B cell (primary cell): Measurements from ENCODE around the gene OXSR1. TPM values are rescaled to one million over a fixed set of nuclear protein-coding genes. Genes with fewer than 3 reads are reported as not detected.

Experiments used
- ATAC-seq: fragments of 200-7000 bp; cut with Tn5 transposase; one replicate; pipeline ENCODE4 v1.10.0; 2021; ENCODE audit warnings: low read depth, mild to moderate bottlenecking, moderate number of reproducible peaks, moderate library complexity
- CTCF ChIA-PET: fragments of 350-600 bp; sonication (Branson Sonifier 250); formaldehyde crosslinking; loops from one replicate; lab custom pipeline; 2021; ENCODE audit warnings: antibody characterized with exemption, inconsistent platforms; lab: Charles Lee
- POLR2A ChIA-PET: fragments of 350-600 bp; sonication (Branson Sonifier 250); formaldehyde crosslinking; loops from one replicate; lab custom pipeline; 2021; ENCODE audit warnings: antibody characterized with exemption; lab: Charles Lee
- DNase-seq: peaks from one replicate; pipeline ENCODE4 v3.0.0; 2013
- H2AFZ ChIP-seq: 2 replicates; pipeline ENCODE4 v1.6.1; 2012; ENCODE audit warnings: mild to moderate bottlenecking, low read depth, low read length; ENCODE audit not compliant: insufficient read depth, poor library complexity, severe bottlenecking
- H3K27ac ChIP-seq, 2 donors: 1 replicate in 1 of 2; 2 replicates in 1 of 2; pipeline ENCODE4 v1.5.1; 2012 to 2013; ENCODE audit warnings: low read length in 2 of 2, mild to moderate bottlenecking in 2 of 2, moderate library complexity in 1 of 2
- H3K27me3 ChIP-seq, 4 experiments: fragments of 200-600 bp in 1 of 4; sonication (generic) in 1 of 4; replicated peaks in 1 of 4; 1 replicate in 2 of 4; 2 replicates in 2 of 4; pipeline versions ENCODE4 v1.6.1 to v1.7.0; 2013 to 2016; ENCODE audit warnings: low read length in 3 of 4, mild to moderate bottlenecking in 2 of 4, mixed read lengths in 1 of 4, moderate library complexity in 1 of 4; ENCODE audit not compliant: insufficient read depth in 4 of 4, control insufficient read depth in 3 of 4; ENCODE audit errors: control extremely low read depth in 1 of 4
- H3K36me3 ChIP-seq, 2 experiments: replicated peaks in 1 of 2; 1 replicate in 1 of 2; 2 replicates in 1 of 2; pipeline versions ENCODE4 v1.6.1 to v1.7.1; 2013; ENCODE audit warnings: low read length in 1 of 2; ENCODE audit not compliant: insufficient read depth in 2 of 2, control insufficient read depth in 1 of 2; ENCODE audit errors: control extremely low read depth in 1 of 2, extremely low read depth in 1 of 2
- H3K4me1 ChIP-seq, 2 donors: fragments of 200-600 bp in 1 of 2; sonication (generic) in 1 of 2; 1 replicate in 1 of 2; 2 replicates in 1 of 2; pipeline versions ENCODE4 v1.5.1 to v1.6.1; 2013 to 2017; ENCODE audit warnings: low read length in 2 of 2; ENCODE audit not compliant: control insufficient read depth in 2 of 2, insufficient read depth in 2 of 2
- H3K4me2 ChIP-seq: replicated peaks from 2 replicates; pipeline ENCODE3; 2012; ENCODE audit warnings: mild to moderate bottlenecking, low read depth, low read length; ENCODE audit not compliant: poor library complexity, severe bottlenecking
- H3K4me3 ChIP-seq, 5 experiments: fragments of 200-600 bp in 1 of 5; sonication (generic) in 1 of 5; 1 replicate in 3 of 5; 2 replicates in 2 of 5; pipeline versions ENCODE4 v1.5.1 to v1.7.0; 2011 to 2016; ENCODE audit warnings: low read length in 4 of 5, mild to moderate bottlenecking in 4 of 5, low read depth in 2 of 5, control low read depth in 1 of 5, moderate library complexity in 1 of 5; ENCODE audit not compliant: insufficient read depth in 1 of 5; ENCODE audit errors: control extremely low read depth in 1 of 5, extremely low read depth in 1 of 5
- H3K79me2 ChIP-seq: fragments of 200-600 bp; sonication (generic); one replicate; pipeline ENCODE4 v1.6.0; 2016; ENCODE audit warnings: low read length; ENCODE audit not compliant: control insufficient read depth, insufficient read depth
- H3K9ac ChIP-seq: fragments of 200-600 bp; sonication (generic); 2 replicates; pipeline ENCODE4 v1.6.1; 2017; ENCODE audit warnings: mild to moderate bottlenecking, low read length, moderate library complexity
- H3K9me3 ChIP-seq, 3 donors: one replicate each; pipeline versions ENCODE4 v1.6.1 to v1.7.1; 2013; ENCODE audit warnings: low read length in 2 of 3; ENCODE audit not compliant: control insufficient read depth in 2 of 3, insufficient read depth in 1 of 3; ENCODE audit errors: control extremely low read depth in 1 of 3
- H4K20me1 ChIP-seq: 2 replicates; pipeline ENCODE4 v1.6.0; 2012; ENCODE audit warnings: mild to moderate bottlenecking, low read length; ENCODE audit not compliant: insufficient read depth, control insufficient read depth, poor library complexity, severe bottlenecking
- H3K27ac Mint-ChIP-seq: one replicate; pipeline ENCODE4 v1.8.0; 2021; ENCODE audit warnings: mixed read lengths
- H3K27me3 Mint-ChIP-seq: one replicate; pipeline ENCODE4 v1.8.0; 2021; ENCODE audit warnings: mixed read lengths
- H3K4me1 Mint-ChIP-seq: one replicate; pipeline ENCODE4 v1.8.0; 2021; ENCODE audit warnings: mixed read lengths
- H3K4me3 Mint-ChIP-seq: one replicate; pipeline ENCODE4 v1.8.0; 2021; ENCODE audit warnings: mixed read lengths
- H3K9me3 Mint-ChIP-seq: one replicate; pipeline ENCODE4 v1.8.0; 2022; ENCODE audit warnings: mixed read lengths; ENCODE audit not compliant: insufficient read depth
- EZH2 ChIP-seq: IDR thresholded peaks from 2 replicates; pipeline ENCODE4 v1.6.1; 2012; ENCODE audit warnings: borderline replicate concordance, low read depth, mild to moderate bottlenecking, moderate library complexity, low read length; ENCODE audit not compliant: insufficient read depth, poor library complexity, severe bottlenecking
- WGBS: methylation state at CpG from one replicate; pipeline ENCODE4 v1.1.5; 2013; ENCODE audit warnings: missing lambda C conversion rate; ENCODE audit not compliant: insufficient coverage; 5-methylcytosine and 5-hydroxymethylcytosine counted together
- intact Hi-C: fragments of 100-400 bp; cut with micrococcal nuclease; formaldehyde crosslinking; loops from one replicate; pipeline ENCODE4 v1.10.0; 2022
- polyA plus RNA-seq: library from polyadenylated mRNA; depleted of rRNA; stranded (reverse); fragments of >200 nt; gene quantifications from 2 replicates; pipeline ENCODE4 v1.2.3, GENCODE V29; 2012
- total RNA-seq, 2 donors: library from RNA; stranded (reverse); fragments of 120-200 nt in 1 of 2; gene quantifications; 1 replicate in 1 of 2; 2 replicates in 1 of 2; pipeline versions ENCODE4 v1.2.3 to v1.2.4, GENCODE V29; 2013 to 2022
- TF ChIP-seq, protein P1 (sequence below): fragments of 200-600 bp; IDR thresholded peaks from one replicate; pipeline ENCODE4 v1.8.0; 2022; ENCODE audit warnings: antibody characterized with exemption, mild to moderate bottlenecking

OXSR1 gene
- total and polyA plus RNA-seq, 2 donors (not counting 1 experiment from before 2014, with no cell fraction given): 15.5 to 41.5 TPM

DNA sequence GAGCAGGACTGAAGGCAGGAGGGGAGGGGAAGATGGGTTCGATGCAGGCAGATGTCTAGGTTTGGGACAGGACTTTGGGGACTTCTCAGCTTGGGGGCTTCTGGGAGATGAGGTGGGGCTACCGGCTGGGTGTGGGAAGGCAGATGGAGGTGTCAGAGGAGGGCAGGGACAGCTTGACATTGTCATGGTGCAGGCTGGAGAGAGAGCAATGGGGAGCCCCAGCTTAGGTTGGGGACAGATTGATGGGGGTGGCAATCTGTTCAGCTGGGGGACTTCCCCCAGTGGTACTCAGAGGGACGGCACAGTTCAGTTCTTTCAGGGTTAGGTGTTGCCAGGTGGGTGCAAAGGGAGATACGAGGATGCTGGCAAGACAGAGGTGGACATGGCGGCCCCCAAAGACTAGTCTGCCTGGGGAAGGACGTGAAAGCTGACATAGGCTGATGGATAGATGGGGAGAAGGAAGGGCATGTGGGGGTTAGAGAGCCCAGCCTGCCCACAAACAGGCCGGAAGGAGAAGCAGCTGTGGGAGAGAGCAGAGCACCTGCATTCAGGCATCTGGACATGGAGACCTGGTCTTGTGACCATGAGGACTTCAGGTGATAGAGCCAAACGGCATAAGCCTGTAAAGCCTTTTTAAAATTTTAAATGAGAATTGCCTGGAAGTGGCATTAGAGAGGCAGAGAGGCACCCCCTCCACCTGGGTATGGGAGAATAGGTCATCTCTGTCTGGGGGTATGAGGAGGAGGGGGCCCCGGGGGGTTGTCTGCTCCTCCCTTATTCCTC lies 49.5 kb upstream of the OXSR1 start:
- no peaks in the 10 kb centered on the region for H3K9me3 Mint-ChIP-seq
- intact Hi-C loops: no loop called here
- no peaks in the 10 kb centered on the region for H3K79me2 ChIP-seq
- no peak overlapping the region for H3K27ac Mint-ChIP-seq
- TF ChIP-seq, protein P1, sequence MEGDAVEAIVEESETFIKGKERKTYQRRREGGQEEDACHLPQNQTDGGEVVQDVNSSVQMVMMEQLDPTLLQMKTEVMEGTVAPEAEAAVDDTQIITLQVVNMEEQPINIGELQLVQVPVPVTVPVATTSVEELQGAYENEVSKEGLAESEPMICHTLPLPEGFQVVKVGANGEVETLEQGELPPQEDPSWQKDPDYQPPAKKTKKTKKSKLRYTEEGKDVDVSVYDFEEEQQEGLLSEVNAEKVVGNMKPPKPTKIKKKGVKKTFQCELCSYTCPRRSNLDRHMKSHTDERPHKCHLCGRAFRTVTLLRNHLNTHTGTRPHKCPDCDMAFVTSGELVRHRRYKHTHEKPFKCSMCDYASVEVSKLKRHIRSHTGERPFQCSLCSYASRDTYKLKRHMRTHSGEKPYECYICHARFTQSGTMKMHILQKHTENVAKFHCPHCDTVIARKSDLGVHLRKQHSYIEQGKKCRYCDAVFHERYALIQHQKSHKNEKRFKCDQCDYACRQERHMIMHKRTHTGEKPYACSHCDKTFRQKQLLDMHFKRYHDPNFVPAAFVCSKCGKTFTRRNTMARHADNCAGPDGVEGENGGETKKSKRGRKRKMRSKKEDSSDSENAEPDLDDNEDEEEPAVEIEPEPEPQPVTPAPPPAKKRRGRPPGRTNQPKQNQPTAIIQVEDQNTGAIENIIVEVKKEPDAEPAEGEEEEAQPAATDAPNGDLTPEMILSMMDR: no peak
- no peak for TF ChIP-seq EZH2
- no peak overlapping the region for H3K4me3 Mint-ChIP-seq
- H3K9ac ChIP-seq: no peak overlapping the region
- H3K4me1 Mint-ChIP-seq: peaks cover 22% of the 10 kb centered on the region
- no peaks in the 10 kb centered on the region for H3K9me3 ChIP-seq
- no peak for ATAC-seq
- 46% methylated on average over 7 of the region's 9 CpGs for WGBS
- peaks cover 7% of the 10 kb centered on the region for H3K27me3 Mint-ChIP-seq
- H3K27ac ChIP-seq: no peak overlapping the region
- no peak overlapping the region for H3K4me3 ChIP-seq
- peak overlapping the region; percentile 50 for H3K4me2 ChIP-seq
- peaks cover 19 to 23% of the 10 kb centered on the region in 2 donors for H3K4me1 ChIP-seq
- no peak for DNase-seq
- CTCF ChIA-PET: interaction anchor here (2.1 to 6.5 kb wide), 2 partner anchors 141 to 182 kb away, joined by 10 to 55 read pairs; no protein-coding TSS in a partner anchor
- no peaks in the 10 kb centered on the region for H3K27me3 ChIP-seq
- H3K36me3 ChIP-seq: peaks cover 0 to 10% of the 10 kb centered on the region in 2 experiments
- no peak overlapping the region for H2AFZ ChIP-seq
- POLR2A ChIA-PET: no interaction called here
- no peaks in the 10 kb centered on the region for H4K20me1 ChIP-seq
